Measurements from ENCODE around the gene SERPINI1.

The SERPINI1 gene

GRCh38 chr3:167735233-167736138, at the start of gene SERPINI1:
SERPINI1 (plus strand) TSS chr3:167735721; CDS start chr3:167789129, 53,408 bp downstream.
- Histone ChIP-seq H3K9ac (ENCODE audit: low read depth, low read length) (peak within 1 kb of the TSS; percentile 92), H3K36me3 (ENCODE audit: control insufficient read depth, insufficient read depth, low read length) (0 out of 2 replicates have a peak, but pooled peaks cover 7% of the 10 kb centered on the region), H3K9me3 (ENCODE audit: control insufficient read depth, insufficient read depth, low read length) (no peaks in the 10 kb centered on the region), H3K4me3 (ENCODE audit: low read depth, low read length) (peak within 1 kb of the TSS; percentile 94), H3K27me3 (ENCODE audit: control insufficient read depth, insufficient read depth, low read length) (no peaks in the 10 kb centered on the region), H3K4me1 (ENCODE audit: control insufficient read depth, insufficient read depth, low read length) (peaks cover 27% of the 10 kb centered on the region; the same call in 1 of the 2 replicates), H3K27ac (ENCODE audit: low read depth, low read length) (peak within 1 kb of the TSS; percentile 93)

- no peak overlapping the region for H3K4me3 ChIP-seq (ENCODE audit: low read depth, low read length)
- H3K36me3 ChIP-seq (ENCODE audit: control insufficient read depth, insufficient read depth, low read length) = peaks cover 61% of the 10 kb centered on the region
- no peak overlapping the region for H3K9ac ChIP-seq (ENCODE audit: low read depth, low read length)
- H3K4me1 ChIP-seq (ENCODE audit: control insufficient read depth, insufficient read depth, low read length) = peaks cover 36% of the 10 kb centered on the region
- no peak overlapping the region for H3K27ac ChIP-seq (ENCODE audit: low read depth, low read length)
- H3K27me3 ChIP-seq (ENCODE audit: control insufficient read depth, insufficient read depth, low read length) = no peaks in the 10 kb centered on the region
- no peaks in the 10 kb centered on the region for H3K9me3 ChIP-seq (ENCODE audit: control insufficient read depth, insufficient read depth, low read length)
Measured at GRCh38 chr3:167691366-167691765, 44.2 kb upstream of the SERPINI1 start.

- Histone ChIP-seq H3K4me1 (ENCODE audit: control insufficient read depth, insufficient read depth, low read length) (peaks cover 20% of the 10 kb centered on the region), H3K9me3 (ENCODE audit: control insufficient read depth, insufficient read depth, low read length) (no peaks in the 10 kb centered on the region), H3K36me3 (ENCODE audit: control insufficient read depth, insufficient read depth, low read length) (peaks cover 56% of the 10 kb centered on the region), H3K27ac (ENCODE audit: low read depth, low read length) (no peak overlapping the region), H3K27me3 (ENCODE audit: control insufficient read depth, insufficient read depth, low read length) (no peaks in the 10 kb centered on the region), H3K4me3 (ENCODE audit: low read depth, low read length) (no peak overlapping the region), H3K9ac (ENCODE audit: low read depth, low read length) (no peak overlapping the region)
Measured at GRCh38 chr3:167694121-167694520, 41.4 kb upstream of the SERPINI1 start.

GRCh38 chr3:167700046-167700445, 35.5 kb upstream of the SERPINI1 start:
- peaks cover 61% of the 10 kb centered on the region for H3K36me3 ChIP-seq (ENCODE audit: control insufficient read depth, insufficient read depth, low read length)
- no peaks in the 10 kb centered on the region for H3K9me3 ChIP-seq (ENCODE audit: control insufficient read depth, insufficient read depth, low read length)

GRCh38 chr3:167700926-167701325, 34.6 kb upstream of the SERPINI1 start:
- Histone ChIP-seq H3K9me3 (ENCODE audit: control insufficient read depth, insufficient read depth, low read length) (no peaks in the 10 kb centered on the region), H3K9ac (ENCODE audit: low read depth, low read length) (no peak overlapping the region), H3K36me3 (ENCODE audit: control insufficient read depth, insufficient read depth, low read length) (peaks cover 55% of the 10 kb centered on the region), H3K4me1 (ENCODE audit: control insufficient read depth, insufficient read depth, low read length) (no peaks in the 10 kb centered on the region), H3K27me3 (ENCODE audit: control insufficient read depth, insufficient read depth, low read length) (no peaks in the 10 kb centered on the region), H3K4me3 (ENCODE audit: low read depth, low read length) (no peak overlapping the region), H3K27ac (ENCODE audit: low read depth, low read length) (no peak overlapping the region)

More at GRCh38 chr3:167700046-167700445, 35.5 kb upstream of the SERPINI1 start:
- Histone ChIP-seq H3K9ac (ENCODE audit: low read depth, low read length) (no peak overlapping the region), H3K4me3 (ENCODE audit: low read depth, low read length) (no peak overlapping the region), H3K4me1 (ENCODE audit: control insufficient read depth, insufficient read depth, low read length) (0 out of 2 replicates have a peak, but pooled peaks cover 4% of the 10 kb centered on the region), H3K27me3 (ENCODE audit: control insufficient read depth, insufficient read depth, low read length) (no peaks in the 10 kb centered on the region), H3K27ac (ENCODE audit: low read depth, low read length) (no peak overlapping the region)

- Histone ChIP-seq H3K9ac (ENCODE audit: low read depth, low read length) (no peak overlapping the region), H3K27ac (ENCODE audit: low read depth, low read length) (no peak overlapping the region), H3K4me3 (ENCODE audit: low read depth, low read length) (no peak overlapping the region), H3K4me1 (ENCODE audit: control insufficient read depth, insufficient read depth, low read length) (no peaks in the 10 kb centered on the region), H3K9me3 (ENCODE audit: control insufficient read depth, insufficient read depth, low read length) (no peaks in the 10 kb centered on the region), H3K27me3 (ENCODE audit: control insufficient read depth, insufficient read depth, low read length) (no peaks in the 10 kb centered on the region), H3K36me3 (ENCODE audit: control insufficient read depth, insufficient read depth, low read length) (peaks cover 70% of the 10 kb centered on the region)
Measured at GRCh38 chr3:167705840-167706239, 29.7 kb upstream of the SERPINI1 start.

GRCh38 chr3:167709690-167710089, 25.8 kb upstream of the SERPINI1 start:
- Histone ChIP-seq H3K4me3 (ENCODE audit: low read depth, low read length) (no peak overlapping the region), H3K27me3 (ENCODE audit: control insufficient read depth, insufficient read depth, low read length) (no peaks in the 10 kb centered on the region), H3K9ac (ENCODE audit: low read depth, low read length) (no peak overlapping the region), H3K9me3 (ENCODE audit: control insufficient read depth, insufficient read depth, low read length) (no peaks in the 10 kb centered on the region), H3K27ac (ENCODE audit: low read depth, low read length) (no peak overlapping the region), H3K36me3 (ENCODE audit: control insufficient read depth, insufficient read depth, low read length) (peaks cover 48% of the 10 kb centered on the region), H3K4me1 (ENCODE audit: control insufficient read depth, insufficient read depth, low read length) (no peaks in the 10 kb centered on the region)

GRCh38 chr3:167710552-167710951, 25.0 kb upstream of the SERPINI1 start:
- Histone ChIP-seq H3K9me3 (ENCODE audit: control insufficient read depth, insufficient read depth, low read length) (no peaks in the 10 kb centered on the region), H3K36me3 (ENCODE audit: control insufficient read depth, insufficient read depth, low read length) (peaks cover 45% of the 10 kb centered on the region), H3K27ac (ENCODE audit: low read depth, low read length) (no peak overlapping the region), H3K4me1 (ENCODE audit: control insufficient read depth, insufficient read depth, low read length) (no peaks in the 10 kb centered on the region), H3K4me3 (ENCODE audit: low read depth, low read length) (no peak overlapping the region), H3K27me3 (ENCODE audit: control insufficient read depth, insufficient read depth, low read length) (no peaks in the 10 kb centered on the region), H3K9ac (ENCODE audit: low read depth, low read length) (no peak overlapping the region)

- no peak overlapping the region for H3K27ac ChIP-seq (ENCODE audit: low read depth, low read length)
- no peaks in the 10 kb centered on the region for H3K4me1 ChIP-seq (ENCODE audit: control insufficient read depth, insufficient read depth, low read length)
- H3K9ac ChIP-seq (ENCODE audit: low read depth, low read length) = no peak overlapping the region
- H3K27me3 ChIP-seq (ENCODE audit: control insufficient read depth, insufficient read depth, low read length) = no peaks in the 10 kb centered on the region
- H3K36me3 ChIP-seq (ENCODE audit: control insufficient read depth, insufficient read depth, low read length) = peaks cover 44% of the 10 kb centered on the region
- no peaks in the 10 kb centered on the region for H3K9me3 ChIP-seq (ENCODE audit: control insufficient read depth, insufficient read depth, low read length)
- H3K4me3 ChIP-seq (ENCODE audit: low read depth, low read length) = no peak overlapping the region
Measured at GRCh38 chr3:167711439-167711838, 24.1 kb upstream of the SERPINI1 start.

- no peaks in the 10 kb centered on the region for H3K4me1 ChIP-seq (ENCODE audit: control insufficient read depth, insufficient read depth, low read length)
- peaks cover 48% of the 10 kb centered on the region for H3K36me3 ChIP-seq (ENCODE audit: control insufficient read depth, insufficient read depth, low read length)
- no peaks in the 10 kb centered on the region for H3K27me3 ChIP-seq (ENCODE audit: control insufficient read depth, insufficient read depth, low read length)
- H3K9me3 ChIP-seq (ENCODE audit: control insufficient read depth, insufficient read depth, low read length) = no peaks in the 10 kb centered on the region
- H3K27ac ChIP-seq (ENCODE audit: low read depth, low read length) = no peak overlapping the region
- no peak overlapping the region for H3K9ac ChIP-seq (ENCODE audit: low read depth, low read length)
- H3K4me3 ChIP-seq (ENCODE audit: low read depth, low read length) = no peak overlapping the region
Measured at GRCh38 chr3:167712445-167712844, 23.1 kb upstream of the SERPINI1 start.

- no peaks in the 10 kb centered on the region for H3K9me3 ChIP-seq (ENCODE audit: control insufficient read depth, insufficient read depth, low read length)
- no peak overlapping the region for H3K4me3 ChIP-seq (ENCODE audit: low read depth, low read length)
- H3K27ac ChIP-seq (ENCODE audit: low read depth, low read length) = no peak overlapping the region
- H3K9ac ChIP-seq (ENCODE audit: low read depth, low read length) = no peak overlapping the region
- H3K27me3 ChIP-seq (ENCODE audit: control insufficient read depth, insufficient read depth, low read length) = no peaks in the 10 kb centered on the region
- H3K36me3 ChIP-seq (ENCODE audit: control insufficient read depth, insufficient read depth, low read length) = peaks cover 50% of the 10 kb centered on the region
- no peaks in the 10 kb centered on the region for H3K4me1 ChIP-seq (ENCODE audit: control insufficient read depth, insufficient read depth, low read length)
Measured at GRCh38 chr3:167714871-167715270, 20.6 kb upstream of the SERPINI1 start.
